ENCODE data around the gene PFKFB3.
"Not testable (repeated sequence)": the region's sequence is repeated elsewhere in the genome, so short reads cannot be mapped to it uniquely, and the experiment has no call there.

PFKFB3 gene

GRCh38 chr10:6244510-6244909, 41.8 kb downstream of the PFKFB3 start:
- no peak for TF ChIP-seq CTCF (conservative IDR thresholded peaks at IDR 0.05; ENCODE audit: low read depth, low read length)
- DNase-seq (ENCODE audit: low read depth), result peak; percentile 63

GRCh38 chr10:6247041-6247712, 44.4 kb downstream of the PFKFB3 start:
- no peak for TF ChIP-seq CTCF (conservative IDR thresholded peaks at IDR 0.05; ENCODE audit: low read depth, low read length)
- no peak overlapping the region for H3K4me3 ChIP-seq (ENCODE audit: low read length)
- no peak for DNase-seq (ENCODE audit: low read depth)

More at GRCh38 chr10:6244510-6244909, 41.8 kb downstream of the PFKFB3 start:
- no peak overlapping the region for H3K4me3 ChIP-seq (ENCODE audit: low read length)

GRCh38 chr10:6248908-6249307, 46.2 kb downstream of the PFKFB3 start:
- H3K4me3 ChIP-seq (ENCODE audit: low read length); DNase-seq (ENCODE audit: low read depth): not testable (repeated sequence)

- H3K4me3 ChIP-seq (ENCODE audit: low read length), result no peak overlapping the region
- TF ChIP-seq CTCF (conservative IDR thresholded peaks at IDR 0.05; ENCODE audit: low read depth, low read length), result no peak
- no peak for DNase-seq (ENCODE audit: low read depth)
Observed at GRCh38 chr10:6249698-6250097, 47.0 kb downstream of the PFKFB3 start.

- DNase-seq (ENCODE audit: low read depth), result no peak
- no peak for TF ChIP-seq CTCF (conservative IDR thresholded peaks at IDR 0.05; ENCODE audit: low read depth, low read length)
- no peak overlapping the region for H3K4me3 ChIP-seq (ENCODE audit: low read length)
Observed at GRCh38 chr10:6250745-6251144, 48.0 kb downstream of the PFKFB3 start.

GRCh38 chr10:6254201-6254600, 51.5 kb downstream of the PFKFB3 start:
- DNase-seq (ENCODE audit: low read depth), result no peak

GRCh38 chr10:6255548-6256061, 52.9 kb downstream of the PFKFB3 start:
- no peak overlapping the region for H3K4me3 ChIP-seq (ENCODE audit: low read length)
- TF ChIP-seq CTCF (conservative IDR thresholded peaks at IDR 0.05; ENCODE audit: low read depth, low read length), result no peak
- DNase-seq (ENCODE audit: low read depth), result no peak

More at GRCh38 chr10:6254201-6254600, 51.5 kb downstream of the PFKFB3 start:
- no peak for TF ChIP-seq CTCF (conservative IDR thresholded peaks at IDR 0.05; ENCODE audit: low read depth, low read length)
- H3K4me3 ChIP-seq (ENCODE audit: low read length), result no peak overlapping the region
